BLaER1 treated with 17β-estradiol and CSF1 and Interleukin-3, amounts not matched to agents 10 nM and 100 nM (cell line): ENCODE results near the gene MSRB3.

Experiments used
- H3K27ac ChIP-seq, 11 experiments: shearing (Covaris generic); formaldehyde crosslinking; 2 replicates each; pipeline ENCODE4 v1.8.1; 2022
- H3K27me3 ChIP-seq, 11 experiments: shearing (Covaris generic); formaldehyde crosslinking; 2 replicates each; pipeline ENCODE4 v1.8.1; 2022
- H3K36me3 ChIP-seq, 11 experiments: shearing (Covaris generic); formaldehyde crosslinking; 2 replicates each; pipeline ENCODE4 v1.8.1; 2022
- H3K4me1 ChIP-seq, 10 experiments: shearing (Covaris generic); formaldehyde crosslinking; 2 replicates each; pipeline ENCODE4 v1.8.1; 2022
- H3K4me2 ChIP-seq, 11 experiments: shearing (Covaris generic); formaldehyde crosslinking; 2 replicates each; pipeline ENCODE4 v1.8.1; 2022
- H3K4me3 ChIP-seq, 10 experiments: shearing (Covaris generic); formaldehyde crosslinking; 2 replicates each; pipeline ENCODE4 v1.8.1; 2022
- H3K9ac ChIP-seq, 11 experiments: shearing (Covaris generic); formaldehyde crosslinking; 2 replicates each; pipeline ENCODE4 v1.8.1; 2022
- H3K9me3 ChIP-seq, 11 experiments: shearing (Covaris generic); formaldehyde crosslinking; replicated peaks in 1 of 11; 2 replicates each; pipeline ENCODE4 v1.8.1; 2022
- H4K20me1 ChIP-seq, 11 experiments: shearing (Covaris generic); formaldehyde crosslinking; 2 replicates each; pipeline ENCODE4 v1.8.1; 2022
- Cebpa-rat ChIP-seq, 11 experiments: shearing (Covaris generic); IDR thresholded peaks; 2 replicates each; pipeline ENCODE4 v1.8.1; 2022

Gene MSRB3

GRCh38 chr12:65459545-65459944 is 181.1 kb downstream of the MSRB3 start:
- Histone ChIP-seq H4K20me1 (no peaks in the 10 kb centered on the region), H3K27ac (no peak overlapping the region), H3K4me2 (no peak overlapping the region), H3K4me1 (no peaks in the 10 kb centered on the region), H3K9me3 (peaks cover 0 to 9% (median 0%) of the 10 kb centered on the region in 11 experiments; a peak in 2 of 22 replicates), H3K9ac (no peak overlapping the region), H3K27me3 (no peaks in the 10 kb centered on the region), H3K4me3 (no peak overlapping the region), H3K36me3 (no peaks in the 10 kb centered on the region)
- TF ChIP-seq Cebpa-rat (IDR thresholded peaks at IDR 0.05) = no peak

- Histone ChIP-seq H3K9me3 (peaks cover 0 to 9% (median 0%) of the 10 kb centered on the region in 11 experiments; a peak in 2 of 22 replicates), H3K36me3 (no peaks in the 10 kb centered on the region), H3K4me3 (no peak overlapping the region), H3K4me1 (no peaks in the 10 kb centered on the region), H3K9ac (no peak overlapping the region), H3K27me3 (no peaks in the 10 kb centered on the region), H4K20me1 (no peaks in the 10 kb centered on the region), H3K4me2 (no peak overlapping the region), H3K27ac (no peak overlapping the region)
- TF ChIP-seq Cebpa-rat (IDR thresholded peaks at IDR 0.05) = no peak
Observed at GRCh38 chr12:65460063-65460462, 181.6 kb downstream of the MSRB3 start.

GRCh38 chr12:65461017-65461416 is 182.5 kb downstream of the MSRB3 start:
- H3K4me3 ChIP-seq = no peak overlapping the region
- no peak for TF ChIP-seq Cebpa-rat (IDR thresholded peaks at IDR 0.05)
- H3K9me3 ChIP-seq = peaks cover 0 to 9% (median 0%) of the 10 kb centered on the region in 11 experiments; a peak in 2 of 22 replicates
- no peaks in the 10 kb centered on the region for H3K36me3 ChIP-seq
- no peak overlapping the region for H3K4me2 ChIP-seq
- H3K9ac ChIP-seq = no peak overlapping the region
- no peaks in the 10 kb centered on the region for H4K20me1 ChIP-seq
- no peaks in the 10 kb centered on the region for H3K27me3 ChIP-seq
- no peaks in the 10 kb centered on the region for H3K4me1 ChIP-seq
- H3K27ac ChIP-seq = no peak overlapping the region

- no peaks in the 10 kb centered on the region for H3K27me3 ChIP-seq
- H3K9me3 ChIP-seq = peaks cover 0 to 9% (median 0%) of the 10 kb centered on the region in 11 experiments; a peak in 1 of 22 replicates
- no peak for TF ChIP-seq Cebpa-rat (IDR thresholded peaks at IDR 0.05)
- H3K9ac ChIP-seq = no peak overlapping the region
- peaks cover 0 to 4% (median 0%) of the 10 kb centered on the region in 10 experiments; a peak in 1 of 20 replicates for H3K4me1 ChIP-seq
- no peak overlapping the region for H3K27ac ChIP-seq
- H3K4me3 ChIP-seq = no peak overlapping the region
- no peak overlapping the region for H3K4me2 ChIP-seq
- no peaks in the 10 kb centered on the region for H3K36me3 ChIP-seq
- no peaks in the 10 kb centered on the region for H4K20me1 ChIP-seq
Observed at GRCh38 chr12:65462484-65462883, 184.0 kb downstream of the MSRB3 start.

- Histone ChIP-seq H3K36me3 (no peaks in the 10 kb centered on the region), H3K4me2 (no peak overlapping the region)
- no peak for TF ChIP-seq Cebpa-rat (IDR thresholded peaks at IDR 0.05)
Observed at GRCh38 chr12:65463082-65463481, 184.6 kb downstream of the MSRB3 start.

GRCh38 chr12:65463611-65464010 is 185.1 kb downstream of the MSRB3 start:
- Histone ChIP-seq H3K27ac (no peak overlapping the region), H4K20me1 (no peaks in the 10 kb centered on the region), H3K4me1 (peaks cover 0 to 4% (median 0%) of the 10 kb centered on the region in 10 experiments; a peak in 1 of 20 replicates), H3K9ac (no peak overlapping the region), H3K36me3 (no peaks in the 10 kb centered on the region), H3K9me3 (peaks cover 0 to 9% (median 0%) of the 10 kb centered on the region in 11 experiments; a peak in 1 of 22 replicates), H3K4me2 (no peak overlapping the region), H3K4me3 (no peak overlapping the region), H3K27me3 (no peaks in the 10 kb centered on the region)
- TF ChIP-seq Cebpa-rat (IDR thresholded peaks at IDR 0.05) = no peak

More at GRCh38 chr12:65463082-65463481, 184.6 kb downstream of the MSRB3 start:
- no peaks in the 10 kb centered on the region for H3K27me3 ChIP-seq
- peaks cover 0 to 4% (median 0%) of the 10 kb centered on the region in 10 experiments; a peak in 1 of 20 replicates for H3K4me1 ChIP-seq
- no peaks in the 10 kb centered on the region for H4K20me1 ChIP-seq
- no peak overlapping the region for H3K9ac ChIP-seq
- no peak overlapping the region for H3K27ac ChIP-seq
- H3K4me3 ChIP-seq = no peak overlapping the region
- peaks cover 0 to 9% (median 0%) of the 10 kb centered on the region in 11 experiments; a peak in 1 of 22 replicates for H3K9me3 ChIP-seq

GRCh38 chr12:65464930-65465329 is 186.4 kb downstream of the MSRB3 start:
- H3K9me3 ChIP-seq = peaks cover 0 to 9% (median 0%) of the 10 kb centered on the region in 11 experiments; a peak in 1 of 22 replicates
- H3K9ac ChIP-seq = no peak overlapping the region
- H3K27ac ChIP-seq = no peak overlapping the region
- H3K4me2 ChIP-seq = no peak overlapping the region
- TF ChIP-seq Cebpa-rat (IDR thresholded peaks at IDR 0.05) = no peak
- H3K4me3 ChIP-seq = no peak overlapping the region
- H4K20me1 ChIP-seq = no peaks in the 10 kb centered on the region
- no peaks in the 10 kb centered on the region for H3K27me3 ChIP-seq
- peaks cover 0 to 4% (median 0%) of the 10 kb centered on the region in 10 experiments; a peak in 1 of 20 replicates for H3K4me1 ChIP-seq
- H3K36me3 ChIP-seq = no peaks in the 10 kb centered on the region

- Histone ChIP-seq H3K9me3 (peaks cover 0 to 9% (median 0%) of the 10 kb centered on the region in 11 experiments; a peak in 1 of 22 replicates), H3K4me2 (no peak overlapping the region), H3K9ac (no peak overlapping the region), H3K4me3 (no peak overlapping the region), H4K20me1 (no peaks in the 10 kb centered on the region), H3K4me1 (peaks cover 0 to 4% (median 0%) of the 10 kb centered on the region in 10 experiments; a peak in 1 of 20 replicates), H3K27me3 (no peaks in the 10 kb centered on the region), H3K36me3 (no peaks in the 10 kb centered on the region), H3K27ac (no peak overlapping the region)
- no peak for TF ChIP-seq Cebpa-rat (IDR thresholded peaks at IDR 0.05)
Observed at GRCh38 chr12:65465766-65466547, 187.5 kb downstream of the MSRB3 start.

DNA sequence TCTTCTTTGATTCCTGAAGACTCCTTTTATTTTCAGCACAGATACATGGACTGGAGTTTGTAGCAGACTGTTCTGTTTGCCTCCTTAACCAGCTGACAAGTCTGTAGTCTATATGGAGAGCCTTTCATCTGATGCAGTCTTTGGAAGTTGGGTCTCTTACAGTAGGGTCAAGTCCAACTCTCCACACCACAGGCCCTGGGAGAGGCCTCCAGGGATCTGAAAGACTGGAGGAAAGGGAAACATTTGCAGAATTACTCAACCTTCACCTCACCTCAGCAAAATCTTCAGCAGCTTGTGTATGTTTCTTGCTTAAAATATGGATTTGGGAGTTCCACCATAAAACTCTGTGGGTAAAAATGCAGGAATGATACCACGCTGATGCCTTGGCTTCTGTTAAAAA is 188.4 kb downstream of the MSRB3 start:
- Histone ChIP-seq H4K20me1 (no peaks in the 10 kb centered on the region), H3K4me1 (peaks cover 0 to 4% (median 0%) of the 10 kb centered on the region in 10 experiments; a peak in 1 of 20 replicates), H3K4me2 (0 out of 22 replicates have a peak overlapping the region, but pooled peaks of 1 of the 11 experiments have one; percentile 17), H3K36me3 (no peaks in the 10 kb centered on the region), H3K4me3 (no peak overlapping the region), H3K27ac (no peak overlapping the region), H3K9me3 (peaks cover 0 to 9% (median 0%) of the 10 kb centered on the region in 11 experiments; a peak in 1 of 22 replicates), H3K27me3 (no peaks in the 10 kb centered on the region), H3K9ac (no peak overlapping the region)
- no peak for TF ChIP-seq Cebpa-rat (IDR thresholded peaks at IDR 0.05)
